Vagina (tissue), 2 donors: ENCODE results near the gene CSGALNACT2. TPM values are rescaled to one million over a fixed set of nuclear protein-coding genes. Genes with fewer than 3 reads are reported as not detected.

ENCODE experiments used
- DNase-seq, 2 donors: peaks; one replicate each; pipeline ENCODE4 v3.0.0-alpha.2; 2017; ENCODE audit errors: extremely low spot score in 2 of 2
- H3K27ac ChIP-seq: fragments of 200-600 bp; sonication (generic); one replicate; pipeline ENCODE4 v1.5.1; 2019
- H3K27me3 ChIP-seq: fragments of 200-600 bp; sonication (generic); one replicate; pipeline ENCODE4 v1.5.1; 2019
- H3K36me3 ChIP-seq, 2 donors: fragments of 200-600 bp; sonication (generic); one replicate each; pipeline ENCODE4 v1.5.1; 2017 to 2019
- H3K4me1 ChIP-seq: fragments of 200-600 bp; sonication (generic); one replicate; pipeline ENCODE4 v1.5.1; 2019
- H3K4me3 ChIP-seq, 2 donors: fragments of 200-600 bp; sonication (generic); 1 replicate in 1 of 2; 2 replicates in 1 of 2; pipeline ENCODE4 v1.5.1; 2016 to 2019
- H3K9me3 ChIP-seq: fragments of 200-600 bp; sonication (generic); one replicate; pipeline ENCODE4 v1.5.1; 2019
- CTCF ChIP-seq, 3 experiments: fragments of 450-650 bp in 2 of 3; fragments of 200-600 bp in 1 of 3; sonication (generic) in 1 of 3; IDR thresholded peaks; one replicate each; pipeline ENCODE4 v1.5.1; 2017 to 2019; ENCODE audit warnings: antibody characterized with exemption in 3 of 3, mild to moderate bottlenecking in 2 of 3, moderate library complexity in 2 of 3
- POLR2A ChIP-seq, 2 donors: fragments of 450-650 bp; IDR thresholded peaks; one replicate each; pipeline ENCODE4 v1.6.1; 2017; ENCODE audit warnings: antibody characterized with exemption in 2 of 2, mild to moderate bottlenecking in 2 of 2, moderate library complexity in 2 of 2
- POLR2AphosphoS5 ChIP-seq, 2 donors: sonication (generic); formaldehyde crosslinking; IDR thresholded peaks; one replicate each; pipeline ENCODE4 v1.9.0; 2017; ENCODE audit warnings: antibody characterized with exemption in 2 of 2, mild to moderate bottlenecking in 2 of 2, low read depth in 1 of 2; ENCODE audit not compliant: insufficient read depth in 1 of 2
- intact Hi-C: fragments of 100-400 bp; cut with DNase I; formaldehyde crosslinking; loops from one replicate; pipeline ENCODE4 v1.15.1; 2023
- total RNA-seq: library from RNA; depleted of rRNA; stranded (reverse); fragments of >200 nt; gene quantifications from one replicate; pipeline ENCODE4 v1.2.3, GENCODE V29; 2016

Gene CSGALNACT2
- total RNA-seq, 1 donor from 2014 or later, result 21.9 TPM

- Histone ChIP-seq H3K36me3 (no peaks in the 10 kb centered on the region), H3K4me3 (no peak overlapping the region), H3K9me3 (no peaks in the 10 kb centered on the region), H3K27ac (no peak overlapping the region), H3K4me1 (peaks cover 17% of the 10 kb centered on the region), H3K27me3 (no peaks in the 10 kb centered on the region)
- DNase-seq, result peak in 1 of 2 donors; percentile 74
- TF ChIP-seq CTCF (IDR thresholded peaks at IDR 0.05), result no peak
- intact Hi-C loops, result no loop called here
Observed at GRCh38 chr10:43204042-43204942, 66.0 kb downstream of the CSGALNACT2 start.

GRCh38 chr10:43204943-43205671 is 66.9 kb downstream of the CSGALNACT2 start:
- Histone ChIP-seq H3K27ac (no peak overlapping the region), H3K27me3 (no peaks in the 10 kb centered on the region), H3K9me3 (no peaks in the 10 kb centered on the region), H3K4me3 (no peak overlapping the region), H3K36me3 (no peaks in the 10 kb centered on the region), H3K4me1 (peaks cover 17% of the 10 kb centered on the region)
- intact Hi-C loops, result no loop called here
- TF ChIP-seq CTCF (IDR thresholded peaks at IDR 0.05) (peak in 2 of 3 experiments; percentile 16 to 29), POLR2A (IDR thresholded peaks at IDR 0.05) (no peak), POLR2AphosphoS5 (IDR thresholded peaks at IDR 0.05; ENCODE audit: insufficient read depth in 1 of 2, low read depth in 1 of 2) (no peak)
- DNase-seq, result peak in 1 of 2 donors; percentile 43

GRCh38 chr10:43205681-43206390 is 67.6 kb downstream of the CSGALNACT2 start:
- H3K4me1 ChIP-seq, result peaks cover 17% of the 10 kb centered on the region

GRCh38 chr10:43206391-43207235 is 68.4 kb downstream of the CSGALNACT2 start:
- Histone ChIP-seq H3K27ac (no peak overlapping the region), H3K4me3 (no peak overlapping the region), H3K4me1 (peaks cover 17% of the 10 kb centered on the region), H3K9me3 (no peaks in the 10 kb centered on the region), H3K36me3 (no peaks in the 10 kb centered on the region), H3K27me3 (no peaks in the 10 kb centered on the region)
- no peak for TF ChIP-seq POLR2AphosphoS5 (IDR thresholded peaks at IDR 0.05; ENCODE audit: insufficient read depth in 1 of 2, low read depth in 1 of 2)
- no peak for TF ChIP-seq CTCF (IDR thresholded peaks at IDR 0.05)
- no peak for TF ChIP-seq POLR2A (IDR thresholded peaks at IDR 0.05)
- intact Hi-C loops, result no loop called here
- no peak for DNase-seq

More at GRCh38 chr10:43205681-43206390, 67.6 kb downstream of the CSGALNACT2 start:
- no peaks in the 10 kb centered on the region for H3K27me3 ChIP-seq
- no peak overlapping the region for H3K4me3 ChIP-seq
- DNase-seq, result no peak
- no peaks in the 10 kb centered on the region for H3K9me3 ChIP-seq
- intact Hi-C loops, result no loop called here
- TF ChIP-seq POLR2A (IDR thresholded peaks at IDR 0.05) (no peak), POLR2AphosphoS5 (IDR thresholded peaks at IDR 0.05; ENCODE audit: insufficient read depth in 1 of 2, low read depth in 1 of 2) (no peak), CTCF (IDR thresholded peaks at IDR 0.05) (no peak)
- no peaks in the 10 kb centered on the region for H3K36me3 ChIP-seq
- H3K27ac ChIP-seq, result no peak overlapping the region
